Pancreas (tissue), 10 donors: ENCODE data around the gene EDIL3. TPM values are rescaled to one million over a fixed set of nuclear protein-coding genes. Genes with fewer than 3 reads are reported as not detected.
A peak's percentile ranks its signal among the peaks of the same experiment; 100 is the strongest.
"Not testable (repeated sequence)": the region's sequence is repeated elsewhere in the genome, so short reads cannot be mapped to it uniquely, and the experiment has no call there.

Experiments
- ATAC-seq, 4 donors: fragments of 200-7000 bp; cut with Tn5 transposase; one replicate each; pipeline versions ENCODE4 v1.8.0 to v1.9.1; 2020; ENCODE audit warnings: mild to moderate bottlenecking in 4 of 4, moderate library complexity in 4 of 4
- DNase-seq, 6 donors: peaks; one replicate each; pipeline ENCODE4 v3.0.0-alpha.2; 2020
- FAIRE-seq: peaks from 2 replicates; lab custom pipeline; 2012; peaks lifted over from hg19 to GRCh38; lab: Jason Lieb, UNC
- H3K27ac ChIP-seq, 4 donors: fragments of 200-600 bp; sonication (generic); 1 replicate in 3 of 4; 2 replicates in 1 of 4; pipeline versions ENCODE4 v1.5.0 to v1.8.0; 2020
- H3K27me3 ChIP-seq, 4 donors: fragments of 200-600 bp; one replicate each; pipeline ENCODE4 v1.8.0; 2021
- H3K36me3 ChIP-seq, 3 donors: fragments of 200-600 bp; sonication (generic) in 1 of 3; one replicate each; pipeline versions ENCODE4 v1.5.0 to v1.8.0; 2020 to 2021
- H3K4me1 ChIP-seq, 3 donors: fragments of 200-600 bp; one replicate each; pipeline ENCODE4 v1.8.0; 2021
- H3K4me3 ChIP-seq, 4 donors: fragments of 200-600 bp; sonication (generic) in 2 of 4; one replicate each; pipeline versions ENCODE4 v1.5.0 to v1.8.0; 2020 to 2021
- H3K9me3 ChIP-seq, 4 donors: fragments of 200-600 bp; one replicate each; pipeline ENCODE4 v1.8.0; 2021
- WGBS, 2 donors: extraction: QIAGEN DNeasy Blood & Tissue Kit; methylation state at CpG; one replicate each; pipeline ENCODE4 v1.1.7; 2013; 5-methylcytosine and 5-hydroxymethylcytosine counted together
- intact Hi-C, 3 donors: fragments of 100-400 bp; cut with DNase I; formaldehyde crosslinking; loops; one replicate each; pipeline versions ENCODE4 v1.11.1 to v1.14.2; 2022
- polyA plus RNA-seq, 2 donors: library from polyadenylated mRNA; stranded (reverse); fragments of 200-250 nt; gene quantifications; one replicate each; pipeline ENCODE4 v1.2.3, GENCODE V29; 2013
- total RNA-seq, 6 donors: library from RNA; stranded (reverse); fragmentation: NEBNext Ultra II Directional in 4 of 6; extraction: Animal tissue kit (Norgen Biotek cat#: 25700) in 4 of 6; gene quantifications; one replicate each; pipeline versions ENCODE4 v1.2.1 to v1.2.4, GENCODE V29; 2021 to 2023
- TF ChIP-seq, protein P1 (sequence below), 4 donors: fragments of 200-600 bp; sonication (generic) in 3 of 4; IDR thresholded peaks; one replicate each; pipeline versions ENCODE4 v1.5.0 to v1.8.0; 2021; ENCODE audit warnings: antibody characterized with exemption in 4 of 4
- donor health status: healthy with polysubstance abuse.
- donor health status: DM: no; HTN: no; CAD: no; lungs with moderate emphysema.
- donor health status: DM: no; HTN: no; CAD: no.
- donor health status: control.
- donor health status: control.
- donor health status: Bipolar disorder and iron deficiency.
- donor health status: DM: yes; HTN: yes; CAD: no.
- donor health status: DM: no; HTN: no; CAD: no.
- donor health status: DM: no; HTN: no; CAD: no.
- donor health status: DM: yes; HTN: yes; CAD: no.

The EDIL3 gene
- total and polyA plus RNA-seq, 8 donors, result 0.63 to 9.7 (median 1.7) TPM

DNA sequence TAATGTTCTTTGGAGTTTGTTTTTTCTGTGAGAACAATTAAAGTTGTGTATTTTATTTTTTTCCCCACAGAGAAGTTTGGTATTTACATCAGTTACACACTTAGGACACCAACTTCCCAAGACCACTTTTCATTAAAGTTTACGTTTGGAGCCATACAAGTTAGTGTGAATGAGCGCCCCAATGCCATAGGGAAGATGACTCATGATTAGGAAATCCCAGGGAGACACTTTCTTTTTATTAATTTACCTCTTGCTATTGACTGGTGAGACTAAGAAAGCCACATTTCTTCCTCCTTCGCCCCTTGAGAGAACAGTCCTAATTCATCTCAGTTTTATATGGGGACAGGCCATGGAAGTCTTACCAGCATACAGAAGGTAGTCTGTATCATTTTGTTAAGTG, 57.1 kb downstream of the EDIL3 start:
- Histone ChIP-seq H3K36me3 (no peaks in the 10 kb centered on the region), H3K4me3 (no peak overlapping the region), H3K4me1 (no peaks in the 10 kb centered on the region), H3K27me3 (no peaks in the 10 kb centered on the region), H3K9me3 (peaks cover 0 to 2% (median 0%) of the 10 kb centered on the region in 4 donors), H3K27ac (no peak overlapping the region)
- no peak for DNase-seq
- WGBS, 2 donors, result 52 to 77% methylated on average over 3 of the region's 3 CpGs
- TF ChIP-seq, protein P1, sequence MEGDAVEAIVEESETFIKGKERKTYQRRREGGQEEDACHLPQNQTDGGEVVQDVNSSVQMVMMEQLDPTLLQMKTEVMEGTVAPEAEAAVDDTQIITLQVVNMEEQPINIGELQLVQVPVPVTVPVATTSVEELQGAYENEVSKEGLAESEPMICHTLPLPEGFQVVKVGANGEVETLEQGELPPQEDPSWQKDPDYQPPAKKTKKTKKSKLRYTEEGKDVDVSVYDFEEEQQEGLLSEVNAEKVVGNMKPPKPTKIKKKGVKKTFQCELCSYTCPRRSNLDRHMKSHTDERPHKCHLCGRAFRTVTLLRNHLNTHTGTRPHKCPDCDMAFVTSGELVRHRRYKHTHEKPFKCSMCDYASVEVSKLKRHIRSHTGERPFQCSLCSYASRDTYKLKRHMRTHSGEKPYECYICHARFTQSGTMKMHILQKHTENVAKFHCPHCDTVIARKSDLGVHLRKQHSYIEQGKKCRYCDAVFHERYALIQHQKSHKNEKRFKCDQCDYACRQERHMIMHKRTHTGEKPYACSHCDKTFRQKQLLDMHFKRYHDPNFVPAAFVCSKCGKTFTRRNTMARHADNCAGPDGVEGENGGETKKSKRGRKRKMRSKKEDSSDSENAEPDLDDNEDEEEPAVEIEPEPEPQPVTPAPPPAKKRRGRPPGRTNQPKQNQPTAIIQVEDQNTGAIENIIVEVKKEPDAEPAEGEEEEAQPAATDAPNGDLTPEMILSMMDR (IDR thresholded peaks at IDR 0.05), result no peak
- FAIRE-seq, result no peak
- no peak for ATAC-seq
- intact Hi-C loops, result no loop called here

DNA sequence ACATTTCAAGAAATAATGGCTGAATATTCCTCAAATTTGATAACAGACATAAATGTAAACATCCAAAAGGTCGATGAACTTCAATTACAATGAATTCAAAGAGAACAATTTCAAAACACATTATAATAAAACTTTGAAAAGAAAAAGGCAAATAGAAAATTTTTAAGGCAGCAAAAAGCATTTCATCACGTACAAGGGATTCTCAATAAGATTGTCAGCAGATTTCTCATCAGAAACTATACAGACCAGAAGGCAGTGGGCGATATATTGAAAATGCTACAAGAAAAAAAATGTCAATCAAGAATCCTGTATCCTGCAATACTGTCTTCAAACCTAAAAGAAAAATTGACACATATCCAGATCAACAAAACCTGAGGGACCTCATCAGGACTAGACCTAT, 62.0 kb downstream of the EDIL3 start:
- FAIRE-seq, result no peak
- H3K4me3 ChIP-seq, result no peak overlapping the region
- no peaks in the 10 kb centered on the region for H3K27me3 ChIP-seq
- no peaks in the 10 kb centered on the region for H3K4me1 ChIP-seq
- WGBS, 2 donors, result 69 to 87% methylated on average over 3 of the region's 3 CpGs
- ATAC-seq, result no peak
- intact Hi-C loops, result no loop called here
- H3K36me3 ChIP-seq, result no peaks in the 10 kb centered on the region
- peaks cover 0 to 5% (median 0%) of the 10 kb centered on the region in 4 donors for H3K9me3 ChIP-seq
- no peak overlapping the region for H3K27ac ChIP-seq
- DNase-seq, result no peak
- TF ChIP-seq, protein P1 (IDR thresholded peaks at IDR 0.05), result no peak

DNA sequence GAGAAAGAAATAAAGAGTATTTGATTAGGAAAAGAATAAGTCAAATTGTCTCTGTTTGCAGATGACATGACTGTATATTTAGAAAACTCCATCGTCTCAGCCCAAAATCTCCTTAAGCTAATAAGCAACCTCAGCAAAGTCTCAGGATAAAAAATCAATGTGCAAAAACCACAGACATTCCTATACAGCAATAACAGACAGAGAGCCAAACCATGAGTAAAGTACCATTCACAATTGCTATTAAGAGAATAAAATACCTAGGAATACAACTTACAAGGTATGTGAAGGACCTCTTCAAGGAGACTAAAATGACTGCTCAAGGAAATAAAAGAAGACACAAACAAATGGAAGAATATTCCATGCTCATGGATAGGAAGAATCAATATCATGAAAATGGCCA, 66.9 kb downstream of the EDIL3 start:
- DNase-seq, FAIRE-seq, H3K27me3 ChIP-seq, intact Hi-C loops, H3K4me3 ChIP-seq, H3K27ac ChIP-seq, H3K4me1 ChIP-seq, H3K9me3 ChIP-seq, ATAC-seq, H3K36me3 ChIP-seq: not testable (repeated sequence)
- 68 to 81% methylated on average over 1 of the region's 1 CpG for WGBS, 2 donors

GRCh38 chr5:84312280-84312679, 72.4 kb downstream of the EDIL3 start:
- intact Hi-C loops, H3K36me3 ChIP-seq, ATAC-seq, H3K4me3 ChIP-seq, H3K9me3 ChIP-seq, H3K4me1 ChIP-seq, H3K27ac ChIP-seq, FAIRE-seq, H3K27me3 ChIP-seq: not testable (repeated sequence)
- DNase-seq, result peak in 2 of 6 donors; percentile 8 to 49
- WGBS, 2 donors, result 93 to 98% methylated on average over 6 to 30 of the region's 30 CpGs

GRCh38 chr5:84309850-84310249, 74.8 kb downstream of the EDIL3 start:
- intact Hi-C loops, H3K27ac ChIP-seq, DNase-seq, H3K4me3 ChIP-seq, H3K9me3 ChIP-seq, H3K4me1 ChIP-seq, FAIRE-seq, ATAC-seq, H3K36me3 ChIP-seq, H3K27me3 ChIP-seq: not testable (repeated sequence)

GRCh38 chr5:84306601-84307000, 78.1 kb downstream of the EDIL3 start:
- no peak for DNase-seq
- FAIRE-seq, result no peak
- ATAC-seq, result no peak
- Histone ChIP-seq H3K4me3 (no peak overlapping the region), H3K27me3 (no peaks in the 10 kb centered on the region), H3K9me3 (no peaks in the 10 kb centered on the region), H3K36me3 (no peaks in the 10 kb centered on the region), H3K4me1 (peaks cover 0 to 10% (median 4%) of the 10 kb centered on the region in 3 donors), H3K27ac (no peak overlapping the region)
- TF ChIP-seq, protein P1 (IDR thresholded peaks at IDR 0.05), result no peak
- 89 to 100% methylated on average over 1 of the region's 1 CpG for WGBS, 2 donors
- intact Hi-C loops, result no loop called here
